ENCODE measurements around the gene FAH. TPM values are rescaled to one million over a fixed set of nuclear protein-coding genes. Genes with fewer than 3 reads are reported as not detected.
A peak's percentile ranks its signal among the peaks of the same experiment; 100 is the strongest.

FAH gene
- total and polyA plus RNA-seq, 9 of the 15 experiments (the other 6 are each of a cell fraction or from before 2014, with no cell fraction given) = 66.8 to 310 (median 103) TPM

DNA sequence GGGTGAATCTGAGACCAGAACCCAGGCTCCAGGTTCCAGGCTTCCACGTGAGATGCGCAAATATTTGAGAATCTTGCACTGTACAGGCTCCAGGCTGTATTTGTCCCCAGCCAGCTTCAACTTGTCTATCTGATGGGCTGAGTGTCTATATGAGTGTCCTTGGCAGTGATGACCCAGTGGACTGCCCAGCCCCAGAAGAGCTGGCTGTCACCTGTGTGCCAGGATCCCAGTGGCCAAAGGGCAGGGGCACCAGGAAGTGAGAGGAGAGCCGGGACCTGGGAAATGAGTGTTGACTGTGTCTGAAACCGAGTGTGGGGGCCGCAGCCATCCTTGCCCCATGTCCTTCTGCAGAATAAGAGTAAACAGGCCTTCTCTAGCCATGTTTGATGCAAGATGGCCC is 10.4 kb downstream of the FAH start:
- Histone ChIP-seq H2AFZ (ENCODE audit: low read depth, low read length) (no peak overlapping the region), H3K4me2 (ENCODE audit: insufficient read depth, low read length) (no peak overlapping the region), H3K27me3 (ENCODE audit: control insufficient read depth in 2 of 2, insufficient read depth in 2 of 2, low read length in 2 of 2) (no peaks in the 10 kb centered on the region), H3K27ac (ENCODE audit: extremely low read depth, low read depth, low read length) (no peak overlapping the region), H3K9me1 (ENCODE audit: control insufficient read depth, insufficient read depth, low read length) (peaks cover 4% of the 10 kb centered on the region), H3K4me1 (replicated peaks in 1 of 2; ENCODE audit: control insufficient read depth in 2 of 2, insufficient read depth in 2 of 2, low read length in 2 of 2) (peaks cover 19 to 23% of the 10 kb centered on the region in 2 experiments), H3K79me2 (ENCODE audit: control insufficient read depth, insufficient read depth, low read length) (no peaks in the 10 kb centered on the region), H3K36me3 (ENCODE audit: control insufficient read depth, insufficient read depth, low read length) (peaks cover 73% of the 10 kb centered on the region), H3K9ac (ENCODE audit: insufficient read depth in 1 of 2, low read depth in 2 of 2, low read length in 2 of 2) (peak overlapping the region in 1 of 2 experiments; percentile 48; a peak in 1 of 4 replicates), H3K4me3 (no peak overlapping the region), H3K9me3 (replicated peaks; ENCODE audit: control insufficient read depth, insufficient read depth, low read depth, low read length) (no peaks in the 10 kb centered on the region), H4K20me1 (replicated peaks; ENCODE audit: control insufficient read depth, insufficient read depth, low read length) (no peaks in the 10 kb centered on the region)
- FAIRE-seq = no peak
- in situ Hi-C loops (cut with MboI) = loop anchor here (25.0 kb wide), 1 partner anchor 276 kb away; the partner anchor contains the start of gene MTHFS
- BruUV-seq (replicated peaks) = no TSS peak
- no peak for ATAC-seq
- POLR2A ChIA-PET = interaction anchor here (1.1 to 1.2 kb wide), 2 partner anchors 9 to 79 kb away, joined by 4 to 6 read pairs; no protein-coding TSS in a partner anchor
- CTCF ChIA-PET (ENCODE audit: low intra/inter-chr PET ratio) = no interaction called here
- intact Hi-C loops (cut with micrococcal nuclease) = no loop called here
- DNase-seq (ENCODE audit: extremely low read depth in 1 of 4, low spot score in 3 of 4) = no peak
- 93% methylated on average over 5 of the region's 5 CpGs for WGBS (ENCODE audit: insufficient coverage, low coverage, missing lambda C conversion rate)
- no peak for TF ChIP-seq ZFP36 (IDR thresholded peaks at IDR 0.05; ENCODE audit: low read depth, low read length, partially characterized antibody)
- TF ChIP-seq EWSR1 (IDR thresholded peaks at IDR 0.05; ENCODE audit: borderline replicate concordance, low read depth, partially characterized antibody) = no peak
- TF ChIP-seq SETDB1 (IDR thresholded peaks at IDR 0.05; ENCODE audit: low read length) = no peak
- no peak for TF ChIP-seq MTA2 (IDR thresholded peaks at IDR 0.05; ENCODE audit: low read depth)
- TF ChIP-seq, protein P1, sequence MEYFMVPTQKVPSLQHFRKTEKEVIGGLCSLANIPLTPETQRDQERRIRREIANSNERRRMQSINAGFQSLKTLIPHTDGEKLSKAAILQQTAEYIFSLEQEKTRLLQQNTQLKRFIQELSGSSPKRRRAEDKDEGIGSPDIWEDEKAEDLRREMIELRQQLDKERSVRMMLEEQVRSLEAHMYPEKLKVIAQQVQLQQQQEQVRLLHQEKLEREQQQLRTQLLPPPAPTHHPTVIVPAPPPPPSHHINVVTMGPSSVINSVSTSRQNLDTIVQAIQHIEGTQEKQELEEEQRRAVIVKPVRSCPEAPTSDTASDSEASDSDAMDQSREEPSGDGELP (CRISPR knock-in tag; IDR thresholded peaks at IDR 0.05; ENCODE audit: borderline replicate concordance) = no peak
- TF ChIP-seq, protein P2, sequence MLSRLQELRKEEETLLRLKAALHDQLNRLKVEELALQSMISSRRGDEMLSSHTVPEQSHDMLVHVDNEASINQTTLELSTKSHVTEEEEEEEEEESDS (CRISPR knock-in tag; IDR thresholded peaks at IDR 0.05) = no peak
- TF ChIP-seq, protein P3, sequence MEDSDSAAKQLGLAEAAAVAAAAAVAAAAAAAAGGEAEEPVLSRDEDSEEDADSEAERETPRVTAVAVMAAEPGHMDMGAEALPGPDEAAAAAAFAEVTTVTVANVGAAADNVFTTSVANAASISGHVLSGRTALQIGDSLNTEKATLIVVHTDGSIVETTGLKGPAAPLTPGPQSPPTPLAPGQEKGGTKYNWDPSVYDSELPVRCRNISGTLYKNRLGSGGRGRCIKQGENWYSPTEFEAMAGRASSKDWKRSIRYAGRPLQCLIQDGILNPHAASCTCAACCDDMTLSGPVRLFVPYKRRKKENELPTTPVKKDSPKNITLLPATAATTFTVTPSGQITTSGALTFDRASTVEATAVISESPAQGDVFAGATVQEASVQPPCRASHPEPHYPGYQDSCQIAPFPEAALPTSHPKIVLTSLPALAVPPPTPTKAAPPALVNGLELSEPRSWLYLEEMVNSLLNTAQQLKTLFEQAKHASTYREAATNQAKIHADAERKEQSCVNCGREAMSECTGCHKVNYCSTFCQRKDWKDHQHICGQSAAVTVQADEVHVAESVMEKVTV (CRISPR knock-in tag; IDR thresholded peaks at IDR 0.05) = no peak
- no peak for TF ChIP-seq GTF2A2 (tag; IDR thresholded peaks at IDR 0.05)
- no peak for TF ChIP-seq ZNF717 (CRISPR knock-in tag; IDR thresholded peaks at IDR 0.05)
- TF ChIP-seq ZNF41 (CRISPR knock-in tag; conservative IDR thresholded peaks at IDR 0.05) = no peak
- TF ChIP-seq SRSF7 (optimal IDR thresholded peaks at IDR 0.05; ENCODE audit: low read depth, low read length) = no peak
- TF ChIP-seq, protein P4, sequence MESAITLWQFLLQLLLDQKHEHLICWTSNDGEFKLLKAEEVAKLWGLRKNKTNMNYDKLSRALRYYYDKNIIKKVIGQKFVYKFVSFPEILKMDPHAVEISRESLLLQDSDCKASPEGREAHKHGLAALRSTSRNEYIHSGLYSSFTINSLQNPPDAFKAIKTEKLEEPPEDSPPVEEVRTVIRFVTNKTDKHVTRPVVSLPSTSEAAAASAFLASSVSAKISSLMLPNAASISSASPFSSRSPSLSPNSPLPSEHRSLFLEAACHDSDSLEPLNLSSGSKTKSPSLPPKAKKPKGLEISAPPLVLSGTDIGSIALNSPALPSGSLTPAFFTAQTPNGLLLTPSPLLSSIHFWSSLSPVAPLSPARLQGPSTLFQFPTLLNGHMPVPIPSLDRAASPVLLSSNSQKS (CRISPR knock-in tag; IDR thresholded peaks at IDR 0.05) = no peak
- TF ChIP-seq MTF1 (CRISPR knock-in tag; IDR thresholded peaks at IDR 0.05; ENCODE audit: borderline replicate concordance) = no peak
- no peak for TF ChIP-seq GATA2 (CRISPR knock-in tag; IDR thresholded peaks at IDR 0.05)
- TF ChIP-seq, protein P5, sequence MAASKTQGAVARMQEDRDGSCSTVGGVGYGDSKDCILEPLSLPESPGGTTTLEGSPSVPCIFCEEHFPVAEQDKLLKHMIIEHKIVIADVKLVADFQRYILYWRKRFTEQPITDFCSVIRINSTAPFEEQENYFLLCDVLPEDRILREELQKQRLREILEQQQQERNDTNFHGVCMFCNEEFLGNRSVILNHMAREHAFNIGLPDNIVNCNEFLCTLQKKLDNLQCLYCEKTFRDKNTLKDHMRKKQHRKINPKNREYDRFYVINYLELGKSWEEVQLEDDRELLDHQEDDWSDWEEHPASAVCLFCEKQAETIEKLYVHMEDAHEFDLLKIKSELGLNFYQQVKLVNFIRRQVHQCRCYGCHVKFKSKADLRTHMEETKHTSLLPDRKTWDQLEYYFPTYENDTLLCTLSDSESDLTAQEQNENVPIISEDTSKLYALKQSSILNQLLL (CRISPR knock-in tag; IDR thresholded peaks at IDR 0.05; ENCODE audit: borderline replicate concordance) = no peak
- no peak for TF ChIP-seq NCOA6 (IDR thresholded peaks at IDR 0.05)
- TF ChIP-seq, protein P6, sequence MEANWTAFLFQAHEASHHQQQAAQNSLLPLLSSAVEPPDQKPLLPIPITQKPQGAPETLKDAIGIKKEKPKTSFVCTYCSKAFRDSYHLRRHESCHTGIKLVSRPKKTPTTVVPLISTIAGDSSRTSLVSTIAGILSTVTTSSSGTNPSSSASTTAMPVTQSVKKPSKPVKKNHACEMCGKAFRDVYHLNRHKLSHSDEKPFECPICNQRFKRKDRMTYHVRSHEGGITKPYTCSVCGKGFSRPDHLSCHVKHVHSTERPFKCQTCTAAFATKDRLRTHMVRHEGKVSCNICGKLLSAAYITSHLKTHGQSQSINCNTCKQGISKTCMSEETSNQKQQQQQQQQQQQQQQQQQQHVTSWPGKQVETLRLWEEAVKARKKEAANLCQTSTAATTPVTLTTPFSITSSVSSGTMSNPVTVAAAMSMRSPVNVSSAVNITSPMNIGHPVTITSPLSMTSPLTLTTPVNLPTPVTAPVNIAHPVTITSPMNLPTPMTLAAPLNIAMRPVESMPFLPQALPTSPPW (CRISPR knock-in tag; IDR thresholded peaks at IDR 0.05) = no peak
- no peak for TF ChIP-seq HNRNPUL1 (IDR thresholded peaks at IDR 0.05; ENCODE audit: low read length)

Data from K562 (cell line).